ENCODE results near the gene TSPAN17. TPM values are rescaled to one million over a fixed set of nuclear protein-coding genes. Genes with fewer than 3 reads are reported as not detected.

Gene TSPAN17
- total RNA-seq, 2 donors from 2014 or later = 15.0 to 20.4 TPM

DNA sequence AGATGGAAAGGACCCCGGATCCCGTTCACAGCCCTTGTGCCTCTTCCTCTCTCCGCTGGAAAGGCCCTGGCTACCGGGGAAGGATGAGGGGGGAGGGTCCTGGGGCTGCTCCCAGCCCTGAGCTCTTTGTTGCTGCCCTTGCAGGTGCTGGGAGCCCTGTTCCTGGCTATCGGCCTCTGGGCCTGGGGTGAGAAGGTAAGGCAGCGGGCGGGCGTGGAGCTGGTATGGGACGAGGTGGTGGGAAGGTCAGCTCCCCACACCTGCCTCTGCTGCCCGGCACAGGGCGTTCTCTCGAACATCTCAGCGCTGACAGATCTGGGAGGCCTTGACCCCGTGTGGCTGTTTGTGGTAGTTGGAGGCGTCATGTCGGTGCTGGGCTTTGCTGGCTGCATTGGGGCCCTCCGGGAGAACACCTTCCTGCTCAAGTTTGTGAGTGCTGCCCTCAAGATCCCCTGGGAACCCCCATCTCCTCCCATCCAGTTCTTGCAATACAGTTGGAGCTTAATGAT is 4.2 kb downstream of the TSPAN17 start:
- DNase-seq (ENCODE audit: low spot score) = no peak
- Histone ChIP-seq H3K4me3 (no peak overlapping the region), H3K9me3 (no peaks in the 10 kb centered on the region), H3K27me3 (no peaks in the 10 kb centered on the region), H3K36me3 (peaks cover 17% of the 10 kb centered on the region), H3K27ac (no peak overlapping the region), H3K4me1 (peaks cover 0 to 20% of the 10 kb centered on the region in 2 donors)
- TF ChIP-seq, protein P1, sequence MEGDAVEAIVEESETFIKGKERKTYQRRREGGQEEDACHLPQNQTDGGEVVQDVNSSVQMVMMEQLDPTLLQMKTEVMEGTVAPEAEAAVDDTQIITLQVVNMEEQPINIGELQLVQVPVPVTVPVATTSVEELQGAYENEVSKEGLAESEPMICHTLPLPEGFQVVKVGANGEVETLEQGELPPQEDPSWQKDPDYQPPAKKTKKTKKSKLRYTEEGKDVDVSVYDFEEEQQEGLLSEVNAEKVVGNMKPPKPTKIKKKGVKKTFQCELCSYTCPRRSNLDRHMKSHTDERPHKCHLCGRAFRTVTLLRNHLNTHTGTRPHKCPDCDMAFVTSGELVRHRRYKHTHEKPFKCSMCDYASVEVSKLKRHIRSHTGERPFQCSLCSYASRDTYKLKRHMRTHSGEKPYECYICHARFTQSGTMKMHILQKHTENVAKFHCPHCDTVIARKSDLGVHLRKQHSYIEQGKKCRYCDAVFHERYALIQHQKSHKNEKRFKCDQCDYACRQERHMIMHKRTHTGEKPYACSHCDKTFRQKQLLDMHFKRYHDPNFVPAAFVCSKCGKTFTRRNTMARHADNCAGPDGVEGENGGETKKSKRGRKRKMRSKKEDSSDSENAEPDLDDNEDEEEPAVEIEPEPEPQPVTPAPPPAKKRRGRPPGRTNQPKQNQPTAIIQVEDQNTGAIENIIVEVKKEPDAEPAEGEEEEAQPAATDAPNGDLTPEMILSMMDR (IDR thresholded peaks at IDR 0.05) = no peak

DNA sequence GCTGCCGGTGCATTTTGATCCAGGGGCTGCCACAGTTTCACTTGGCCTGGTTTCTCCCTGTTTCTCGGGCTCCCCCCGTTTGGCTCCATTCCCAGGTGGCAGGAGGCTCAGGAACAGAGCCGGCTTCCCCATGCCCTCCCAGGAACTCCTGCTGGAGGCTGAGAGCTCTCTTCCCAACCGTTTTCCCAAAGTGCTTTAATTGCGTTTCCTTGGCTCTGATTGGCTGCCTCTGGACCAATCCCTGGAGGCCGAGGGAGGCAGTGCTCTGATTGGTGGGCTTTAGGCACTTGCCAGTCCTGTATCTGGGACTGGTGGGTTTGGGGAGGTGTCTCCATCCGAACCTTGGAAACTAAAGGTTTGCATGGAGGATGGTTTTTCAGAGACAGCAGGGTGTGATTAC is 4.9 kb downstream of the TSPAN17 start:
- no peaks in the 10 kb centered on the region for H3K9me3 ChIP-seq
- no peak for DNase-seq (ENCODE audit: low spot score)
- no peak overlapping the region for H3K27ac ChIP-seq
- H3K27me3 ChIP-seq = no peaks in the 10 kb centered on the region
- H3K4me1 ChIP-seq = peaks cover 0 to 16% of the 10 kb centered on the region in 2 donors
- TF ChIP-seq, protein P1 (IDR thresholded peaks at IDR 0.05) = no peak
- peaks cover 23% of the 10 kb centered on the region for H3K36me3 ChIP-seq
- no peak overlapping the region for H3K4me3 ChIP-seq

DNA sequence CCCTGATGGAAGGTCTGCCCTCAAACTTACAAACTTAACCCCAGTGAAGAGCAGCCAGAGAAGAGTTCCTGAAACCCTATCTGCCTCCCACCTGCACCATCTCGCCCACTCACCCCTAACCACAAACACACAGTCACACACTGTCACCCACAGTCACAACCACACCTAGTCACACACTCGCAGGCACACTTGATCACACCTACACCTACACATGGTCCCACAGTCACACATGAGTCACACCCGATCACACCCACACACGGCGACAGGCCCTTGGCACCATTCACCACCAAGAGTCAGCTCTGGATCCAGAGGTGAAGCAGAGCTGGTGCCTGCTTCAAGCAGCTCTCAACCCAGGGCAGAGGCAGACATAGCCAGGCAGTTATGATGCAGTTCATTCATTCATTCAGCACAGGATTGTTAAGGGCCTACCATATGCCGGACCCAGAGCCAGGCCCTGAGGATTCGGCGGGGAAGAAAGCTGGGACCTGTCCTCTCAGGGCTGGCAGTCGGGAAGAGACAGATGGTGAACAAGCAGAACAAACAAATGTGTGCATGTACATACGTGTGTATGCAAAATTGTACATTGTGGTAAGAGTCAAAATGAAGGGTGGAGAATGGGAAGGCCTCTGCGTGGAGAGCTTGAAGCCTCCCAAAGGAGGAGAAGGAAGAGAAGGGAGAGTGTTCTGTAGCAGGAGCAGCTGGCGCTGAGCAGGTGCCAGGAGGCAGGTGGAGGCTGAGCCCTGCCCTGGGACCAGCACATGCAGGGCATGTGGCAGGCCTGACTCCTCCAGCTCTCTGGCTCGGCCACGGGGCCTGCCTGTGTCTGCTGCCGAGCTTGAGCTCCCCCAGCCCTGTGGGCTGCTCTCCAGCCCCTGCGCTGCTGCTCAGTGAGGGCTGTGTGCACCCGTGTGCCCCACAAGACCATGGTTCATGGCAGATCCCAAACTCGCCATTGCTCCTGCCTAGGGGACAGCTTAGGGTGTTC is 6.4 kb downstream of the TSPAN17 start:
- Histone ChIP-seq H3K36me3 (peaks cover 24% of the 10 kb centered on the region), H3K4me3 (no peak overlapping the region), H3K27me3 (no peaks in the 10 kb centered on the region), H3K27ac (no peak overlapping the region), H3K9me3 (no peaks in the 10 kb centered on the region), H3K4me1 (peaks cover 0 to 11% of the 10 kb centered on the region in 2 donors)
- TF ChIP-seq, protein P1 (IDR thresholded peaks at IDR 0.05) = no peak
- no peak for DNase-seq (ENCODE audit: low spot score)

DNA sequence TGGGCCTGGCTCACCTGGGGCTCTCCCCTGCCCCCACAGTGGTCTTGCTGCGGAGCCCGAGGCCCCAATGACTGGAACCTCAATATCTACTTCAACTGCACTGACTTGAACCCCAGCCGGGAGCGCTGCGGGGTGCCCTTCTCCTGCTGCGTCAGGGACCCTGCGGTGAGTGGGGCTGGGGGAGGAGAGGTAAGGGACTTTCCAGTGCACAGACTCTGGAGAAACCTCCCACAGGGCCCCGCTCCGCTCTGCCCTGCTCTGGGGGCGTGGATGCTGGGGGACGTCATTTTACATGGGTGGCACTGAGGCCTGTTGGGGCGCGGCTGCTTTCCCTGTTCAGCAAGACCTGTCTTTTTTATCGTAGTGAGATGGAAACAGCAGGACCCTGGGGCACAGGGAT is 7.6 kb downstream of the TSPAN17 start:
- no peaks in the 10 kb centered on the region for H3K27me3 ChIP-seq
- H3K9me3 ChIP-seq = no peaks in the 10 kb centered on the region
- no peak overlapping the region for H3K27ac ChIP-seq
- TF ChIP-seq, protein P1 (IDR thresholded peaks at IDR 0.05) = no peak
- no peak overlapping the region for H3K4me3 ChIP-seq
- peaks cover 24% of the 10 kb centered on the region for H3K36me3 ChIP-seq
- H3K4me1 ChIP-seq = peaks cover 0 to 9% of the 10 kb centered on the region in 2 donors
- DNase-seq (ENCODE audit: low spot score) = no peak

DNA sequence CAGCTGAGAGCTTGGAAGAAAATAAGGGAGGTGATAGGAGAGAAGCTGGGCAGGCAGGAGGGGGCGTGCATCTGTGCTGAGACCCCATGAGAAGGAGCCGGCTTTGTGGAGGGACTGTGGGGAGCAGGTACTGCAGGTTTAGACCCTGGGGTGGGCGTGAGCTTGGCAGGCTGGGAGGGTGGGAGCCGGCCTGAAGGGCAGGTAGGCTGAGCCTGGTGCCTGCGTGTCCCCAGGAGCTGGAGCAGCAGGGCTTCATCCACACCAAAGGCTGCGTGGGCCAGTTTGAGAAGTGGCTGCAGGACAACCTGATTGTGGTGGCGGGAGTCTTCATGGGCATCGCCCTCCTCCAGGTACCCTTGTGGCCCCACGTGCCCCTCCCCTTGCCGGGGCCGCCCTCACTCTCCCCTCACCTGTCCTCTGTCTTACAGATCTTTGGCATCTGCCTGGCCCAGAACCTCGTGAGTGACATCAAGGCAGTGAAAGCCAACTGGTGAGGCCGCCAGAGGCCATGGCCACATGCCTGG is 9.2 kb downstream of the TSPAN17 start:
- no peak for DNase-seq (ENCODE audit: low spot score)
- TF ChIP-seq, protein P1 (IDR thresholded peaks at IDR 0.05) = no peak
- Histone ChIP-seq H3K36me3 (peaks cover 24% of the 10 kb centered on the region), H3K4me3 (no peak overlapping the region), H3K4me1 (peaks cover 0 to 12% of the 10 kb centered on the region in 2 donors), H3K27ac (no peak overlapping the region), H3K9me3 (no peaks in the 10 kb centered on the region), H3K27me3 (no peaks in the 10 kb centered on the region)

All from right atrium auricular region (tissue), 2 donors.